ENCODE results near the gene PRR14. TPM values are rescaled to one million over a fixed set of nuclear protein-coding genes. Genes with fewer than 3 reads are reported as not detected.

Gene PRR14
- total RNA-seq, 3 donors from 2014 or later (not counting 1 experiment from before 2014, with no cell fraction given) = 81.0 to 110 (median 101) TPM

DNA sequence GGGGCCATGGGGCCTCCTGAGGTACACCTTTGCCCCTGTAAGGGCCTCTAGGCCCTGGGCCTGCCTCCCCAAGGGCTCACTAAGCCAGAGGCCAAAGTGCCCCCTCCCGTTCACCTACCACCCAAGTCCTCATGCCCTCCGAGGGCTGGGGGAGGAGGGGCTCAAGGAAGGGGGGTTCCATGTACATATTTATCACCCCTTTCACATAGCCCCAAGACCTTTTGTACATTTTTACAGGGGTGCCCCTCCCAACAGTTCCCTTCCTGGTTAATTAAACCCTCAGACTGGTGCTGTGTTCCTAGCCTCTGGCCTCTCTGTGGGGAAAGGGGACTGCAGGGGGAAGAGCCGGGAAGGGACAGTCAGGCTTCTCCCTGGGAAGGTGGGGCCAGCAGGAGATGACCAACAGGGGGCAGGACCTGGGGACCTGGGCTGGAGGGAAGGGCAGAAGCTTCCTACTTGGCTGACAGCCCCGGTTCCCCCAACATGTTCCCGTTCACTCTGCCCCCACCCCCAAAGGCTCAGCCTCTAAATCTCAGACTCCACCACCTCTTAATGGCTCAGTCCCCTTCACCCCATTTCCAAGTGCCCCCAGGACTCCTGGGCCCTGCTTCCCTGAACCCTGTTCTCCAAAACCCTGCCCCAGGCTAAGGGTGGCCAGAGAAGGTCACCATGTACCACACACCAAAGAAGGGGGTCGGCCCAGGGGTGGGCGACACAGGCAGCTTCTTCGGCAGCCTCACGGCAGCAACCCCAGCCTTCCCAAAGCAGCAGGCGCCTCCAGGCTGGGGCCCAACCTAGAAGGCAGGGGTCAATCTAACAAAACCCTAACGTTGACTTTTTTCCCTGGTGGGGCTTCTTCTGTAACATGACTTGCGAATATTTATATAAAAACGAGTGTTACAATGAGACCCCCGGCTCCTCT is 19.4 kb downstream of the PRR14 start:
- peak in 2 of 3 donors; percentile 7 to 22 for ATAC-seq
- peak in 1 of 2 donors; percentile 17 for DNase-seq
- Mint-ChIP-seq H3K36me3 (no peaks in the 10 kb centered on the region), H3K4me1 (peaks cover 4 to 7% of the 10 kb centered on the region in 2 donors), H3K27me3 (ENCODE audit: low read depth in 2 of 2) (no peaks in the 10 kb centered on the region), H3K4me3 (no peak overlapping the region), H3K9me3 (no peaks in the 10 kb centered on the region), H3K27ac (peak overlapping the region in 1 of 2 donors; percentile 38)
- Histone ChIP-seq H3K27ac (ENCODE audit: low read length) (no peak overlapping the region), H3K27me3 (ENCODE audit: control insufficient read depth, insufficient read depth, low read length) (no peaks in the 10 kb centered on the region), H3K4me1 (ENCODE audit: control insufficient read depth, insufficient read depth, low read length) (peaks cover 2% of the 10 kb centered on the region), H3K9me3 (ENCODE audit: control insufficient read depth, insufficient read depth, low read length) (no peaks in the 10 kb centered on the region), H3K36me3 (ENCODE audit: control insufficient read depth, insufficient read depth, low read length) (peaks cover 54% of the 10 kb centered on the region), H3K4me3 (ENCODE audit: low read length) (no peak overlapping the region)
- TF ChIP-seq, protein P1, sequence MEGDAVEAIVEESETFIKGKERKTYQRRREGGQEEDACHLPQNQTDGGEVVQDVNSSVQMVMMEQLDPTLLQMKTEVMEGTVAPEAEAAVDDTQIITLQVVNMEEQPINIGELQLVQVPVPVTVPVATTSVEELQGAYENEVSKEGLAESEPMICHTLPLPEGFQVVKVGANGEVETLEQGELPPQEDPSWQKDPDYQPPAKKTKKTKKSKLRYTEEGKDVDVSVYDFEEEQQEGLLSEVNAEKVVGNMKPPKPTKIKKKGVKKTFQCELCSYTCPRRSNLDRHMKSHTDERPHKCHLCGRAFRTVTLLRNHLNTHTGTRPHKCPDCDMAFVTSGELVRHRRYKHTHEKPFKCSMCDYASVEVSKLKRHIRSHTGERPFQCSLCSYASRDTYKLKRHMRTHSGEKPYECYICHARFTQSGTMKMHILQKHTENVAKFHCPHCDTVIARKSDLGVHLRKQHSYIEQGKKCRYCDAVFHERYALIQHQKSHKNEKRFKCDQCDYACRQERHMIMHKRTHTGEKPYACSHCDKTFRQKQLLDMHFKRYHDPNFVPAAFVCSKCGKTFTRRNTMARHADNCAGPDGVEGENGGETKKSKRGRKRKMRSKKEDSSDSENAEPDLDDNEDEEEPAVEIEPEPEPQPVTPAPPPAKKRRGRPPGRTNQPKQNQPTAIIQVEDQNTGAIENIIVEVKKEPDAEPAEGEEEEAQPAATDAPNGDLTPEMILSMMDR (IDR thresholded peaks at IDR 0.05) = no peak
- 94% methylated on average over 12 of the region's 14 CpGs for WGBS (ENCODE audit: insufficient coverage)
- intact Hi-C loops (cut with micrococcal nuclease) = no loop called here

DNA sequence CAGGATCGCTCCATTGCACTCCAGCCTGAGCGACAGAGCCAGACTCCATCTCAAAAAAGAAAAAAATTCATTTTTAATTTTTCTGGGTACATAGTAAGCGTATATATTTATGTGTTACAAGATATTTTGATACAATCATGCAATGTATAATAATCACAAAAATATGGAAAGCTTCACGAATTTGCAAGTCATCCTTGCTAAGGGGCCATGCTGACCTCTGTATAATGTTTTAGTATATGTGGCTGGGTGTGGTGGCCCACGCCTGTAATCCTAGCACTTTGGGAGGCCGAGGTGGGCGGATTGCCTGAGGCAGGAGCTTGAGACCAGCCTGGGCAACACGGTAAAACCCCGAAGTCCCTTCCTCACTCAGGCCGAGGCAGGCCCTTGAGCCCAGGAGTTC is 24.4 kb downstream of the PRR14 start:
- no peak overlapping the region for H3K4me3 ChIP-seq (ENCODE audit: low read length)
- Mint-ChIP-seq H3K4me1 (no peaks in the 10 kb centered on the region), H3K27ac (no peak overlapping the region), H3K9me3 (no peaks in the 10 kb centered on the region), H3K36me3 (no peaks in the 10 kb centered on the region), H3K27me3 (ENCODE audit: low read depth in 2 of 2) (no peaks in the 10 kb centered on the region), H3K4me3 (no peak overlapping the region)
- no peaks in the 10 kb centered on the region for H3K4me1 ChIP-seq (ENCODE audit: control insufficient read depth, insufficient read depth, low read length)
- 93% methylated on average over 7 of the region's 10 CpGs for WGBS (ENCODE audit: insufficient coverage)
- no peak overlapping the region for H3K27ac ChIP-seq (ENCODE audit: low read length)
- TF ChIP-seq, protein P1 (IDR thresholded peaks at IDR 0.05) = no peak
- peaks cover 7% of the 10 kb centered on the region for H3K36me3 ChIP-seq (ENCODE audit: control insufficient read depth, insufficient read depth, low read length)
- intact Hi-C loops (cut with micrococcal nuclease) = no loop called here
- DNase-seq (no peak), ATAC-seq (no peak)
- H3K27me3 ChIP-seq (ENCODE audit: control insufficient read depth, insufficient read depth, low read length) = no peaks in the 10 kb centered on the region
- no peaks in the 10 kb centered on the region for H3K9me3 ChIP-seq (ENCODE audit: control insufficient read depth, insufficient read depth, low read length)

DNA sequence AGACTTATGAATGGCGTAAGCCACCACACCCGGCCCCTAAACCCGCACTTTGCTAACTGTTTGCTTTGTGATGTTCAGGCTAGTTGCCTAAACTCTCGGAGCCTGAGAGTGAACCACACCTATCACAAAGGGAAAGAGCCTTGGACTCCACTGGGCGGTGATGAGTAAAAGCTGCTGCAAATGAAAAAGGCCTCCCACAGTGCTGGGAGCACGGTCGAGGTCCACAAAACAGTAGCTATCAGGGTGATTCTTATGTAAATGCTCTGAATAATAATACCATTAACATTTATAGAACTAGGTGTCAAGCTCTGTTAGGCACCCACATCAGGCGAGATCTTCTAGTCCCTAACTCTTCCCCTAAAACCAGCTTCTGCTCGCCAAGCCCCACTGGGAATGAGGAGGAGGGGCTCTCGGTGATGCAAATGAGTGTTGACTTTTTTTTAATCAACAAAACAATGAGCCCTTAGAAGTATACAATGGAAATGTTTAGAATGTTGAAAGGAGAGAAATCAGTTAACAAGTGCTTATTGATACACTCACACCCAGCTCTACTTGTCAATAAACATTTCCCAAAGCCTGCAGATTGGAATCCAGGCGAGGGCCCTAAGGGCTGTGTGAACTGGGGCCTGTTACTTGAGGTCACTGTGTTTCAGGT is 27.3 kb downstream of the PRR14 start:
- Histone ChIP-seq H3K36me3 (ENCODE audit: control insufficient read depth, insufficient read depth, low read length) (no peaks in the 10 kb centered on the region), H3K9me3 (ENCODE audit: control insufficient read depth, insufficient read depth, low read length) (no peaks in the 10 kb centered on the region), H3K27ac (ENCODE audit: low read length) (no peak overlapping the region), H3K4me3 (ENCODE audit: low read length) (no peak overlapping the region), H3K4me1 (ENCODE audit: control insufficient read depth, insufficient read depth, low read length) (no peaks in the 10 kb centered on the region), H3K27me3 (ENCODE audit: control insufficient read depth, insufficient read depth, low read length) (no peaks in the 10 kb centered on the region)
- DNase-seq (no peak), ATAC-seq (no peak)
- intact Hi-C loops (cut with micrococcal nuclease) = no loop called here
- Mint-ChIP-seq H3K36me3 (no peaks in the 10 kb centered on the region), H3K9me3 (no peaks in the 10 kb centered on the region), H3K4me1 (no peaks in the 10 kb centered on the region), H3K27me3 (ENCODE audit: low read depth in 2 of 2) (no peaks in the 10 kb centered on the region), H3K27ac (no peak overlapping the region), H3K4me3 (no peak overlapping the region)
- TF ChIP-seq, protein P1 (IDR thresholded peaks at IDR 0.05) = no peak
- 97% methylated on average over 7 of the region's 11 CpGs for WGBS (ENCODE audit: insufficient coverage)
